NOMO-1 treated with dmso at 0.1 percent for 144 hours (cell line): ENCODE data around the gene GID8.
A peak's percentile ranks its signal among the peaks of the same experiment; 100 is the strongest.

Experiments used
- DNase-seq: peaks from one replicate; lab custom pipeline; 2025; ENCODE audit not compliant: unreplicated experiment; lab: John Stamatoyannopoulos, UW

GID8 gene

DNA sequence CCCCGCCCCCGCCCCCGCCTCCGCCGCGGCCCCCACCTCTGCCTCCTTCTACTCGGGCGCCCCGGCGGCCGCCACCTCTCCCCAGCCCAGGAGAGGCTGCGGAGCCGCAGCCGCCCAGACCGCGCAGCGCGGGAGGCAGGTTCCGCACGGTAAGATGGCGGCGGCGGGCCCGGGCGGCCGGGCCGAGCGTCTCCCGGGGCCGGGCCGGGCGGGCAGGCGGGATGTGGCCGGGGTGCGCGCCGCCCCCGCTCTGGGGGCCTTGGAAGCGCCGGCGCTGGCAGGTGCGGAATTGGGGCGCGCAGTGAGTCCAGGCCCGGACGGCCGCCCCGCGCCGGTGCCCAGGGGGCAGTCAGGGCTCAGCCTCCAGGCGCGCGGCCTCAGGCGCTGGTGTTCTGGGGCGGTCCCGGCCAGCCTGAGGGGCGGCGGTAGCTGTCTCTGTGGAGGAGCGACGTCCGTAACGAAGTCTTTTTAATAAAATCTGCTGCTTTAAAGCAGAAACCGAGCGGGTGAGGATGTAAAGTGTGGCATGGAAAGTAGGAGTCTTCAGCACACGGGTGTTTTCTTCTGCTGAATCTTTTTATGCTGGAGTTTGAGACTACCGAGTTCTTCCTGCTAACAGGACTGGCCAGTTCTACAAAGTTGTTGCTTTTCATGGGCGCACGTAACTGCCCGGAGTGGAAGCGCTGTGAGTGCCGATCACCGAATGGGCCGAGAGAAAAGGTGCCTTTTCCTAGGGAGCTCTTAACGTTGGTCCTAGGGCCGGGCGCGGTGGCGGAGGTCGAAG is at the start of gene GID8:
Gene GID8 (plus strand): TSS at position 43 of the 784 bp plus-strand sequence. CDS start 3,356 bp downstream, outside the sequence.
- DNase-seq: no peak

GRCh38 chr20:62888406-62888805 is 49.5 kb upstream of the GID8 start:
- no peak for DNase-seq

GRCh38 chr20:62888910-62889309 is 49.0 kb upstream of the GID8 start:
- DNase-seq: no peak

DNA sequence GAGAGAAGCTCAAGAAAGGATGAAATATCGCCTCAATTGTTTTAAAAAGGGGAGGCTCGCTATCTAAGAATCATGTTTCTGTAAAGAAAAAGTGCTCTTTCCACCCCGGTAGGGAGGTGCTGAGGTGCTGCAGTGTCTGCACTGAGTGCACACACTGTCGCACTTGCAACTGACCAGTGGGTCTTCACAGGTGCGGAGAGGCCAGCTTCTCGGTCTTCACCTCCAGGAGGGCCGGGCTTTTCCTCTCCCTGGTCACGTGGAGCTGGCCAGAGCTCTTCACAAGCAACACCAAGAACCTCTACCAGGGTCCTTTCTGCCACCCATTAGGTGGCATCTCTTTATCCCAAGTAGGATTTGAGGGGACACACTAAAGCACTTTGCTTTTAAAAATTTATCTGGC is 48.5 kb upstream of the GID8 start:
- DNase-seq: no peak

DNA sequence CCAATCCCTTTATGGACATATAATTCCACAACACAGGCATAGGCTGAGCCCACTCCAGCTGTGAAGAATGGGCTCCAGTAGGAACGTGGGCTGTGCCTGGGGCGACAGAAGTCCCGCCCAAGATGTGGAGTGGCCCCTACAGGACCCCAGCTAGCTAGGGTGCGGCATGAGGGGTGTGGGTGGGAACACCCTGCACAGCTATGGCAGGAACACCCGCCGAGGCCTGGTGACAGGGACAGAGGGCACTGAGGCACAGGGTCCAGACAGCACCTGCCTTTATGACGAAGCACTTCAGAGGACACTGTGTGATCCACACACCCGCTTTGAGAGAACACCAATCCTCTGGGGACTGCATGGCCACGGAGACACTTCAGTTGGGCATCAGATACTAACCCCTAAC is 48.1 kb upstream of the GID8 start:
- DNase-seq: no peak

- no peak for DNase-seq
Observed at GRCh38 chr20:62890444-62890843, 47.5 kb upstream of the GID8 start.

DNA sequence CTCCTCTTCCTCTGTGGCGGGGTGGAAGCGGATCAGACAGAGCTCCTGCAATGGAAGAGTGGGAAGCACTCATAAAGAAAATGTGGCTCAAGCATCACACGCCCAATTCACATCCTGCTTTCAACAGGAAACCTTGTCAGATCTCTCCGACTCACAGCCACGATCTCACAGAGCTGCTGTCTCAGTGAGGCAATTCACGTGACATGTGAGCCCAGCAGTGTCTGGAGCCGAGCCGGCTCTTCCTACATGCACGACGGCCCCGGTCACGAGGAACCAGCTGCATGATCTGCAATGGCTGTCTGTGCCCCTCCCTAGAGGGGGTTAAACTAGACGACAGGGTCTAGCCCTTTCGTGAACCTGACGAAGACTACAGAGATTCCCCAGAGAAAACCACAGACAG is 46.8 kb upstream of the GID8 start:
- DNase-seq: no peak

GRCh38 chr20:62892348-62893304 is 45.3 kb upstream of the GID8 start:
- no peak for DNase-seq

- DNase-seq: no peak
Observed at GRCh38 chr20:62893700-62894099, 44.2 kb upstream of the GID8 start.

- DNase-seq: no peak
Observed at GRCh38 chr20:62894261-62894660, 43.7 kb upstream of the GID8 start.

- no peak for DNase-seq
Observed at GRCh38 chr20:62895539-62895938, 42.4 kb upstream of the GID8 start.

DNA sequence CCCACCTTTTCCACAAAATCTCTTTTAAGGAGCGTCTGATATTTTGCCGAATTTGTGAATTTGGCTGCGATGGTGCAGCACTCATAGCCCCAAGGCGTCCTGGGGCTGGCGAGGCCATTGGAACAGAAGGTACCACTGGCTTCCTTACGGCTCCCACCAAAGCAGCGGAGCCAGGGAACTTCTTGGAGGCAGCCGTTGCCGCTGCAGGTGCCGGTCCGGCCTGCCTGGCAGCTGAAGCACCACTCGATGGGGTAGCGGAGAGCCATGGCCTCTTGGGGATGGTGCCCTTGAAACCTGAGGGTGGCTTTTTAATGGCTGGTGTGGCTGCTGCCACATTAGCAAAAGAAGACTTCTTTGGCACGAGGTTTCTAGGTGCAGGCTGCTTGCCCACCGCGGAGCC is 41.4 kb upstream of the GID8 start:
- DNase-seq: no peak

DNA sequence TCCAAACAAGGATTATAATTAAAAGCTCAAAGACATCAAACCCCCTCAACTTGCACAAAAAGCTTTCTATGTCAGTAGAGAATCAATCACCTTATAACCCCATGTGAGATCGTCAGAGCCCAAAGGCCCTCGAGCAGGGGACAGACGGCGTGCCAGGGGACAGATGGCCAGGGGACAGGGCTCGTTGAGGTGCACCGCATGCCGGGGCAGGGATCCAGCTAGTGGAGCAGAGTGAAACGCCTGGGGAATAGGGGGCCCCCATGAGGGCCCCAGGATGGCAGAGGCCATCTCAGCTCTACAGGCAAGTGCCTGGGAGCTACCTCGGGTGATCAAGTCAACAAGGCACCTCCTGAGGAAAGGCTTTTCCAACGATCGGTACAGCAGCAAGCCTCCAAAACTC is 40.3 kb upstream of the GID8 start:
- no peak for DNase-seq

- DNase-seq: no peak
Observed at GRCh38 chr20:62898093-62898964, 39.6 kb upstream of the GID8 start.

DNA sequence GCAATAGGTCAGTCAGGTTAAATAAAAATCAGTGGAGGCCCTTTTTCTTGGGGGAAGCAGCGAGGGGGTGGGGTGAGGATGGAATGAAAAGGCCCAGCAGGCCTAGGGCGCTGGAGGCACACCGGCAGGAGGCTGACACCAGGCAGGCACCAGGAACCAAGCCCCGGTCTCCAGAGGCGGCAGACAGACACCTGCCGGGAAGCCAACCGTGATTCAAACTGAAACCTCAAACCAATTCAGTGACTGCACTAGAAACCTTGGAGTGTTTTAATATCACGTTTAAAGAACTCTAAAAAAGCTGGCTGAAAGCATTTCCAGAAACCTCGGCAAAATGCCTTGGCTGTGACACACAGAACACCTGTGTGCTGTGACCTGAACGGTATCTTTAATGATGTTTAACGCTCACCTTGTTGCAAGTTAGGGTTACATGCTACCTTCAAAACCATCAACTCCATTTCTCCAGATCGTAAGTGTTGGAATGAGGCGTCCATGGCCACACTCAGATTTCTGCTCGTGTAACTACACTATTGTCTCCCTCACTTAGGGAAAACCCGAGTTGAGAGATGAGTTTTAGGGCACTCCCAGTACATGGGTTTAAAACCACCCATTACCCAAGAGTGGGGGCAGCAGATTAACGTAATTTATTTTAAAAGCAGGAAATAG is 38.8 kb upstream of the GID8 start:
- no peak for DNase-seq

DNA sequence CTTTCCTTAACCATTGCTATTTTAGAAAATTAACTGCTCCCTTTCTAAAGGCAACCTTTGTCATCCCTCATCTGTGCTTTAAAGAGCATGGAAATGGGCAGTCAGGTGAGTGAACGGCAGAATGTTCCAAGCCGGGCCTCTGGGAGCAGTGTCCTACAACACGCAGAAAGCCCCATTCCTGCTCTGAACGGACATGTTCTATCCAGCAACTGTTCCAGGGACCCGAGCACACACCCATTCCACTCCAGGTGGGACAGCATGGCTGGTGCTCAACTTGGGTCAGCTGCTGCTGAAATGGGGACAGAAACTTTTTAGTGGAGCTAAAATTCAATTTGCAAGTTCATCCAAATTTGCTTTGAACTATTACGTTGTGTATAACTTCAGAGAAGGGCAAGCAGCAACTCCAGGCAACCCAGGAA is 38.3 kb upstream of the GID8 start:
- no peak for DNase-seq

DNA sequence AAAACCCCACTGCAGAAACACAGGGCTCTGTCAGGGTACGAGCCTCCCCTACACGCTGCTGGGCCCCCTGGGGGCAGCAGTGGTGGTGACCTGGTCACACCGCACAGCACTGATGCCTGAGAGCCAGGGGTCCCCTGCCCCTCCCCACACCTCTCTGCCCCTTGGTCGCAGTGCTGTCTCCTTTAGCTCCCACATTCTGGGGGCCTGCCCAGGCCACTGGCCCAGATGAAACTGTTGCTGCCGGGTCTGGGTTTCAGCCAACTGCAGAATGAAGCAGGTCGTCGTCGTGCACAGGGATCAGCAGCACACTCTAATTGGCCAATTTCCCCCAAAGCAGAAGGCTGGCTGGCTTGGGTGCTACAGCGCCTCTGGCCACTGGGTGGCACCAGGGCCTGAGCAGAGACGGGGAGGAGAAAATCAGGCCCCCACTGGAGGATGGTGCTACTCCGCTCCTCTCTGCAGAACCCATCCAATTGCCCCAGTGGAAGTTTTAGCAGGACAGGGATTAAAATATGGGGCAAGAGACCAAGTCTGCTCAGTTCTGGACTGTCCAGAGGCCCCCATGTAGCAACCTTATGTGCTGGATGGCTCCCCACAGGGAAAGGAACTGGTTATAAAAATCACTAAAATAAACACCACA is 37.8 kb upstream of the GID8 start:
- peak; percentile 45 for DNase-seq

- DNase-seq: no peak
Observed at GRCh38 chr20:62900692-62901584, 37.0 kb upstream of the GID8 start.

DNA sequence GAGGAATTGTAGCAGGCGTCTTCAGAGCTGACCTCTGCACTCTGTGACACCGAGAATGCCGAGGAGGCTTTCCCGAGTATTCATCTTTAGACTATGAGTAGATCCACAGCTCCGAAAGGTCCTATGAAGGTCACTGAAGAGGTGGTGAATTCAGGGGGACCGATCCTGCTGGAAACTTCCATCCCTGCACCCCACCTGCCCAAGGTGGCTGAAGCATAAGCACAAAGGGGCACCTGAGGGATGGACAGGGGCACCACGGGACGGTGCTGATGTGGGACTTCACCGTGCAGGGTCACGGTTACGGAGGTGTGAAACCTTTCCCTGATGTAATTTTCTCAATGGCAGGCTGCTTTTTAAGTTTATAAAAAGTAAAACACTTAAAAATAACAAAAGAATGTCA is 36.1 kb upstream of the GID8 start:
- DNase-seq: no peak
